Lower leg skin (tissue), 4 donors: Measurements from ENCODE around the gene CA6. TPM values are rescaled to one million over a fixed set of nuclear protein-coding genes. Genes with fewer than 3 reads are reported as not detected.

Source experiments
- DNase-seq, 2 donors: peaks; one replicate each; pipeline ENCODE4 v3.0.0-alpha.2; 2019; ENCODE audit warnings: low spot score in 2 of 2
- H3K4me3 ChIP-seq: fragments of 200-600 bp; sonication (generic); 2 replicates; pipeline ENCODE4 v1.5.1; 2017; ENCODE audit warnings: mild to moderate bottlenecking, low read depth; ENCODE audit not compliant: poor library complexity, severe bottlenecking
- CTCF ChIP-seq, 3 donors: fragments of 450-650 bp; IDR thresholded peaks; one replicate each; pipeline ENCODE4 v1.5.1; 2016; ENCODE audit warnings: antibody characterized with exemption in 3 of 3, mild to moderate bottlenecking in 3 of 3, moderate library complexity in 2 of 3
- POLR2A ChIP-seq, 2 donors: fragments of 450-650 bp; IDR thresholded peaks; one replicate each; pipeline ENCODE4 v1.6.1; 2016 to 2017; ENCODE audit warnings: antibody characterized with exemption in 2 of 2, mild to moderate bottlenecking in 1 of 2, moderate library complexity in 1 of 2
- WGBS, 2 donors: methylation state at CpG; one replicate each; pipeline ENCODE4 v1.1.5; 2018; 5-methylcytosine and 5-hydroxymethylcytosine counted together
- intact Hi-C: fragments of 100-400 bp; cut with DNase I; formaldehyde crosslinking; loops from one replicate; pipeline ENCODE4 v1.15.0; 2023; ENCODE audit warnings: low total_unique reads
- total RNA-seq, 4 donors: library from RNA; depleted of rRNA; stranded (reverse); fragments of >200 nt; gene quantifications; one replicate each; pipeline ENCODE4 v1.1.0, GENCODE V29; 2016

The CA6 gene
- total RNA-seq, 4 donors from 2014 or later: 17.4 to 38.0 (median 26.6) TPM

GRCh38 chr1:9004031-9004699 is 58.5 kb downstream of the CA6 start:
- no peak overlapping the region for H3K4me3 ChIP-seq
- DNase-seq: no peak
- TF ChIP-seq CTCF (IDR thresholded peaks at IDR 0.05): no peak
- no peak for TF ChIP-seq POLR2A (IDR thresholded peaks at IDR 0.05)
- WGBS, 2 donors: 89% methylated on average over 11 of the region's 11 CpGs
- intact Hi-C loops: loop anchor here (10.0 kb wide), 1 partner anchor 101 kb away; no protein-coding TSS in a partner anchor

- DNase-seq: peak; percentile 52 to 94
- no peak overlapping the region for H3K4me3 ChIP-seq
- TF ChIP-seq POLR2A (IDR thresholded peaks at IDR 0.05) (no peak), CTCF (IDR thresholded peaks at IDR 0.05) (peak in 1 of 3 donors; percentile 33)
- 61 to 70% methylated on average over 19 to 22 of the region's 22 CpGs for WGBS, 2 donors
- intact Hi-C loops: loop anchor here (10.0 kb wide), 1 partner anchor 100 kb away; no protein-coding TSS in a partner anchor
Observed at GRCh38 chr1:9004700-9005394, 59.2 kb downstream of the CA6 start.

- TF ChIP-seq CTCF (IDR thresholded peaks at IDR 0.05) (no peak), POLR2A (IDR thresholded peaks at IDR 0.05) (no peak)
- intact Hi-C loops: loop anchor here (10.0 kb wide), 1 partner anchor 99 kb away; no protein-coding TSS in a partner anchor
Observed at GRCh38 chr1:9005395-9005708, 59.7 kb downstream of the CA6 start.

GRCh38 chr1:9006956-9007615 is 61.4 kb downstream of the CA6 start:
- DNase-seq: no peak
- intact Hi-C loops: loop anchor here (10.0 kb wide), 1 partner anchor 98 kb away; no protein-coding TSS in a partner anchor
- no peak overlapping the region for H3K4me3 ChIP-seq
- TF ChIP-seq CTCF (IDR thresholded peaks at IDR 0.05) (no peak), POLR2A (IDR thresholded peaks at IDR 0.05) (no peak)
- 87 to 92% methylated on average over 19 of the region's 19 CpGs for WGBS, 2 donors

More at GRCh38 chr1:9005395-9005708, 59.7 kb downstream of the CA6 start:
- no peak for DNase-seq
- no peak overlapping the region for H3K4me3 ChIP-seq
- WGBS, 2 donors: 67 to 72% methylated on average over 8 of the region's 8 CpGs

- no peak for DNase-seq
- no peak overlapping the region for H3K4me3 ChIP-seq
- WGBS, 2 donors: 87 to 94% methylated on average over 10 of the region's 10 CpGs
- intact Hi-C loops: loop anchor here (10.0 kb wide), 1 partner anchor 97 kb away; no protein-coding TSS in a partner anchor
- TF ChIP-seq CTCF (IDR thresholded peaks at IDR 0.05): no peak
- TF ChIP-seq POLR2A (IDR thresholded peaks at IDR 0.05): no peak
Observed at GRCh38 chr1:9008236-9008635, 62.6 kb downstream of the CA6 start.
